ENCODE data around the gene ADAMTS12. TPM values are rescaled to one million over a fixed set of nuclear protein-coding genes. Genes with fewer than 3 reads are reported as not detected.
A peak's percentile ranks its signal among the peaks of the same experiment; 100 is the strongest.

The ADAMTS12 gene
- total RNA-seq, 1 donor, result 6.9 TPM

- H3K9me3 ChIP-seq (ENCODE audit: low read depth, low read length), result no peaks in the 10 kb centered on the region
- H3K79me2 ChIP-seq (ENCODE audit: insufficient read depth, low read length), result no peaks in the 10 kb centered on the region
- TF ChIP-seq CTCF (IDR thresholded peaks at IDR 0.05; ENCODE audit: extremely low read depth, low read depth, low read length), result no peak
- peak overlapping the region; percentile 88 for H3K27ac ChIP-seq (ENCODE audit: low read depth, low read length)
- H3K4me3 ChIP-seq (ENCODE audit: insufficient read depth, low read length), result no peak overlapping the region
- H3K27me3 ChIP-seq (ENCODE audit: insufficient read depth, low read length), result no peaks in the 10 kb centered on the region
- no peak for DNase-seq (ENCODE audit: insufficient read length, low spot score, missing footprints)
- peaks cover 42% of the 10 kb centered on the region for H3K4me1 ChIP-seq (ENCODE audit: insufficient read depth, low read length)
- H4K20me1 ChIP-seq (ENCODE audit: insufficient read depth, low read length), result no peaks in the 10 kb centered on the region
- H3K36me3 ChIP-seq (ENCODE audit: insufficient read depth, low read length), result peaks cover 3% of the 10 kb centered on the region
- H3K4me2 ChIP-seq (ENCODE audit: insufficient read depth, low read length), result no peak overlapping the region
- H2AFZ ChIP-seq (ENCODE audit: low read length), result no peak overlapping the region
Measured at GRCh38 chr5:33692980-33693379, 198.8 kb downstream of the ADAMTS12 start.

DNA sequence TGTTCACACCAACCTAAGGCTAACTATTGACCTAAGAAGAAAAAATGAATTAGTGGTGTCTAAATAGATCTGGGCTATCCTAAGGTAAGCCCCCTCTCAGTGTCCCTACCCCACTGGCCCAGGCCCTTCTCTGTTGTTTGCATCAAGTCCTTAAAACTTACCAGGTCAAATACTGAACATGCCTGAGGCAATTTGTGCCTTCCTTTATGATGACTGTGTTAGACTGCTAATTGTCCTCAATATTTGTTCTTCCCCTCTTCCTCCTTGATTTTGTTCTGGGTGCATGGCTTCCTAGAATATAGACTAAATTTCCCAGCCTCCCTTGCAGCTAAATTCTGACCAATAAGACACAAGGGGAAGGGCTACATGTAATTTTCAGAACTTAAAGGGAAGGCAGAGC, 199.9 kb downstream of the ADAMTS12 start:
- no peak for DNase-seq (ENCODE audit: insufficient read length, low spot score, missing footprints)

DNA sequence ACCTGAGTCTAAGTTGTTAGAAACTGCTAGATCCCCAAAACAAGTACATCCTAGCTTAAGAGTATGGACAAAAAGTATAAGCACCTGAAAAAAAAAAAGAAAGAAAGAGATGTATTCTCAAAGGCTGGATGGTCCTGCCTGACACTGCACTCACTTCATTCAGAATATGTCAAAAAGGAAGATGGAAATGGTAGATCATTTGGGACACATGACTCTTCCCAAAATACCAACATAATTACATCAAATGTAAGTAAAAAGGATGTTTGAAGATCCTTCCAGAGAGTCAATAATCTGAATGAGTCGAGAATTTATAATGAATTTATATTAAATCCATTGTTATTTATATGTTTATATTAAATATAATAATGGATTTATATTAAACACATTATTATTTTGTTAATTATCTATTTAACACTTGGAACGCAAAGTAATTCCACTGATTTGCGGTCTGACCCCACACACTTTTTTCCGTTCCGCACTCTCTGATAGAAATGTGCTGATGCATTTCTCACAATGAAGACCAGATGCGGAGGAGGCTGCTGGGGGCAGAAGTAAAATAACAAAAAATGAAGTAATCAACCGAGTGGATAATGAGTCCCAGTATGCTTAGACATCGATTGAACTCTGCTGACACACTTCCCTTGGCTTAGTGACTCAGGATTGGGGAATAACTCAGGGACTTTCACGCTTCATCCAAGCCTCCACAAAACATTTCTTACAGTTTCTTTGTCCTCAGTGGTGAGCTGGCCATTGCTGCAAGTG, 201.2 kb downstream of the ADAMTS12 start:
- peak overlapping the region; percentile 67 for H3K4me2 ChIP-seq (ENCODE audit: insufficient read depth, low read length)
- DNase-seq (ENCODE audit: insufficient read length, low spot score, missing footprints), result peak; percentile 85
- H3K27ac ChIP-seq (ENCODE audit: low read depth, low read length), result peak overlapping the region; percentile 88
- H3K4me1 ChIP-seq (ENCODE audit: insufficient read depth, low read length), result peaks cover 46% of the 10 kb centered on the region
- H3K79me2 ChIP-seq (ENCODE audit: insufficient read depth, low read length), result no peaks in the 10 kb centered on the region
- H2AFZ ChIP-seq (ENCODE audit: low read length), result peak overlapping the region; percentile 36
- no peak overlapping the region for H3K4me3 ChIP-seq (ENCODE audit: insufficient read depth, low read length)
- H3K9me3 ChIP-seq (ENCODE audit: low read depth, low read length), result no peaks in the 10 kb centered on the region
- peaks cover 3% of the 10 kb centered on the region for H3K36me3 ChIP-seq (ENCODE audit: insufficient read depth, low read length)
- H4K20me1 ChIP-seq (ENCODE audit: insufficient read depth, low read length), result no peaks in the 10 kb centered on the region
- TF ChIP-seq CTCF (IDR thresholded peaks at IDR 0.05; ENCODE audit: extremely low read depth, low read depth, low read length), result no peak
- H3K27me3 ChIP-seq (ENCODE audit: insufficient read depth, low read length), result no peaks in the 10 kb centered on the region

More for the DNA sequence above, 199.9 kb downstream of the ADAMTS12 start:
- Histone ChIP-seq H3K4me2 (ENCODE audit: insufficient read depth, low read length) (peak overlapping the region; percentile 67), H4K20me1 (ENCODE audit: insufficient read depth, low read length) (no peaks in the 10 kb centered on the region), H3K4me1 (ENCODE audit: insufficient read depth, low read length) (peaks cover 46% of the 10 kb centered on the region), H2AFZ (ENCODE audit: low read length) (no peak overlapping the region), H3K9me3 (ENCODE audit: low read depth, low read length) (no peaks in the 10 kb centered on the region), H3K36me3 (ENCODE audit: insufficient read depth, low read length) (peaks cover 3% of the 10 kb centered on the region), H3K27me3 (ENCODE audit: insufficient read depth, low read length) (no peaks in the 10 kb centered on the region), H3K79me2 (ENCODE audit: insufficient read depth, low read length) (no peaks in the 10 kb centered on the region), H3K27ac (ENCODE audit: low read depth, low read length) (peak overlapping the region; percentile 88), H3K4me3 (ENCODE audit: insufficient read depth, low read length) (no peak overlapping the region)
- TF ChIP-seq CTCF (IDR thresholded peaks at IDR 0.05; ENCODE audit: extremely low read depth, low read depth, low read length), result no peak

GRCh38 chr5:33688526-33688925, 203.3 kb downstream of the ADAMTS12 start:
- DNase-seq (ENCODE audit: insufficient read length, low spot score, missing footprints), result no peak
- H3K27ac ChIP-seq (ENCODE audit: low read depth, low read length), result peak overlapping the region; percentile 88
- no peaks in the 10 kb centered on the region for H4K20me1 ChIP-seq (ENCODE audit: insufficient read depth, low read length)
- H2AFZ ChIP-seq (ENCODE audit: low read length), result no peak overlapping the region
- H3K79me2 ChIP-seq (ENCODE audit: insufficient read depth, low read length), result no peaks in the 10 kb centered on the region
- H3K9me3 ChIP-seq (ENCODE audit: low read depth, low read length), result no peaks in the 10 kb centered on the region
- H3K27me3 ChIP-seq (ENCODE audit: insufficient read depth, low read length), result no peaks in the 10 kb centered on the region
- peak overlapping the region; percentile 51 for H3K4me2 ChIP-seq (ENCODE audit: insufficient read depth, low read length)
- TF ChIP-seq CTCF (IDR thresholded peaks at IDR 0.05; ENCODE audit: extremely low read depth, low read depth, low read length), result no peak
- peaks cover 3% of the 10 kb centered on the region for H3K36me3 ChIP-seq (ENCODE audit: insufficient read depth, low read length)
- H3K4me1 ChIP-seq (ENCODE audit: insufficient read depth, low read length), result peaks cover 46% of the 10 kb centered on the region
- peak overlapping the region; percentile 12 for H3K4me3 ChIP-seq (ENCODE audit: insufficient read depth, low read length)
